IPS-18a (cell line): ENCODE measurements around the gene IL36RN.

Experiments
- H3K27ac ChIP-seq: one replicate; pipeline ENCODE4 v1.5.1; 2013; ENCODE audit warnings: low read length
- H3K27me3 ChIP-seq: one replicate; pipeline ENCODE4 v1.6.1; 2013; ENCODE audit warnings: mild to moderate bottlenecking, low read length; ENCODE audit not compliant: control insufficient read depth, insufficient read depth
- H3K36me3 ChIP-seq: one replicate; pipeline ENCODE4 v1.6.1; 2013; ENCODE audit warnings: low read depth, low read length; ENCODE audit not compliant: control insufficient read depth
- H3K4me1 ChIP-seq: one replicate; pipeline ENCODE4 v1.6.1; 2013; ENCODE audit warnings: low read depth, low read length; ENCODE audit not compliant: control insufficient read depth
- H3K4me3 ChIP-seq: one replicate; pipeline ENCODE4 v1.5.1; 2013; ENCODE audit warnings: low read length
- H3K9ac ChIP-seq: one replicate; pipeline ENCODE4 v1.6.1; 2013; ENCODE audit warnings: mild to moderate bottlenecking, low read length, moderate library complexity
- H3K9me3 ChIP-seq: one replicate; pipeline ENCODE4 v1.6.1; 2013; ENCODE audit warnings: low read depth, low read length; ENCODE audit not compliant: control insufficient read depth

The IL36RN gene

GRCh38 chr2:113024764-113025163 lies 34.2 kb upstream of the IL36RN start:
- H3K4me3 ChIP-seq, result no peak overlapping the region

GRCh38 chr2:113025737-113026136 lies 33.3 kb upstream of the IL36RN start:
- no peak overlapping the region for H3K4me3 ChIP-seq
- H3K9ac ChIP-seq, result no peak overlapping the region
- H3K27me3 ChIP-seq, result no peaks in the 10 kb centered on the region
- no peaks in the 10 kb centered on the region for H3K36me3 ChIP-seq
- H3K4me1 ChIP-seq, result peaks cover 7% of the 10 kb centered on the region
- no peak overlapping the region for H3K27ac ChIP-seq
- H3K9me3 ChIP-seq, result no peaks in the 10 kb centered on the region

More at GRCh38 chr2:113024764-113025163, 34.2 kb upstream of the IL36RN start:
- peaks cover 7% of the 10 kb centered on the region for H3K4me1 ChIP-seq
- H3K27me3 ChIP-seq, result no peaks in the 10 kb centered on the region
- H3K9ac ChIP-seq, result no peak overlapping the region
- no peak overlapping the region for H3K27ac ChIP-seq
- no peaks in the 10 kb centered on the region for H3K36me3 ChIP-seq
- H3K9me3 ChIP-seq, result no peaks in the 10 kb centered on the region

GRCh38 chr2:113027691-113028090 lies 31.3 kb upstream of the IL36RN start:
- Histone ChIP-seq H3K4me1 (peaks cover 7% of the 10 kb centered on the region), H3K27me3 (no peaks in the 10 kb centered on the region), H3K36me3 (no peaks in the 10 kb centered on the region), H3K4me3 (no peak overlapping the region), H3K27ac (no peak overlapping the region), H3K9me3 (no peaks in the 10 kb centered on the region), H3K9ac (no peak overlapping the region)

- no peaks in the 10 kb centered on the region for H3K27me3 ChIP-seq
- H3K27ac ChIP-seq, result no peak overlapping the region
- peaks cover 7% of the 10 kb centered on the region for H3K4me1 ChIP-seq
- H3K4me3 ChIP-seq, result no peak overlapping the region
- H3K9me3 ChIP-seq, result no peaks in the 10 kb centered on the region
- no peaks in the 10 kb centered on the region for H3K36me3 ChIP-seq
- no peak overlapping the region for H3K9ac ChIP-seq
These were observed 30.9 kb upstream of the IL36RN start for GRCh38 chr2:113028112-113028511.

GRCh38 chr2:113032737-113033136 lies 26.3 kb upstream of the IL36RN start:
- H3K4me1 ChIP-seq, result peaks cover 7% of the 10 kb centered on the region
- H3K9me3 ChIP-seq, result no peaks in the 10 kb centered on the region
- H3K27me3 ChIP-seq, result no peaks in the 10 kb centered on the region
- H3K4me3 ChIP-seq, result no peak overlapping the region
- H3K36me3 ChIP-seq, result no peaks in the 10 kb centered on the region
- H3K27ac ChIP-seq, result no peak overlapping the region
- H3K9ac ChIP-seq, result no peak overlapping the region

DNA sequence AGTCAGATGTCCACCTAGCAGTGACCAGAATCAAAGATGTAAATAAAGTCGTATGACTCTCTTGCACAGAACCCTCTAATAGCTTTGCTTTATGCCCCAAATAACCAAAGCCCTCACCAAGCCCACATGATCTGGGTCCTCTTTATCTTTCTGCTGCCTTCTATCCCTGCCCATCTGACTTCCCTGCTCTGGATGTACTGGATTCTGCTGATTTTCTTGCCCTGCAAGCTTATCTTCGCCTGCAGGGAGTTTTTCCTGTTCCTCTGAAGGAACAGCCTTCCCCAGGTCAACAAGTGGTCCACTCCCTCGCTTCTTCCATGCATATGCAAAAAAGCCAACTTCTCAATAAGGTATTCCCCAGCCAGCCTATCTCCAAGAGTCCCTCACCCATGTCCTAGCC lies 25.0 kb upstream of the IL36RN start:
- H3K27ac ChIP-seq, result no peak overlapping the region
- H3K4me3 ChIP-seq, result no peak overlapping the region
- no peak overlapping the region for H3K9ac ChIP-seq
- H3K9me3 ChIP-seq, result no peaks in the 10 kb centered on the region
- no peaks in the 10 kb centered on the region for H3K27me3 ChIP-seq
- no peaks in the 10 kb centered on the region for H3K4me1 ChIP-seq
- no peaks in the 10 kb centered on the region for H3K36me3 ChIP-seq

DNA sequence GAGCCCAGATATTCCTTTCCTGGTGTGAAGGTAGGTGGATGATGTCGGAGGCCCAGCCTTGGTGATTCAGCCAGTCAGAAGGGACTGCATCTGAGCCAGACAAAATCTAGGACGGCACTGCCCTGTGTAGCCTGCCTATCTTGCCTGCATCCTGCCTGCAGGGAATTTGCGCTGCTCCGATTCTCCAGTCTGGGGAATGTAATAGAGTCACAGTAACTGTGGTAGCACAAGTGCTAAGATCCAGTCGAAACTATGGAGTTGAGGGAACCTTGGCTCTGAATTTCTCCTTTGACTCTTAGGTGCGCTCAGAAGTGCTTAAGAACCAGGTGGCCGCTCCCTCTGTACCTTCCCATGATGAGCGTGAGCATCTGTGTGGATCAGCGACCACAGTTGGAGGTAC lies 22.2 kb upstream of the IL36RN start:
- Histone ChIP-seq H3K27me3 (no peaks in the 10 kb centered on the region), H3K4me3 (no peak overlapping the region), H3K36me3 (no peaks in the 10 kb centered on the region), H3K9me3 (no peaks in the 10 kb centered on the region), H3K27ac (no peak overlapping the region), H3K4me1 (no peaks in the 10 kb centered on the region), H3K9ac (no peak overlapping the region)

DNA sequence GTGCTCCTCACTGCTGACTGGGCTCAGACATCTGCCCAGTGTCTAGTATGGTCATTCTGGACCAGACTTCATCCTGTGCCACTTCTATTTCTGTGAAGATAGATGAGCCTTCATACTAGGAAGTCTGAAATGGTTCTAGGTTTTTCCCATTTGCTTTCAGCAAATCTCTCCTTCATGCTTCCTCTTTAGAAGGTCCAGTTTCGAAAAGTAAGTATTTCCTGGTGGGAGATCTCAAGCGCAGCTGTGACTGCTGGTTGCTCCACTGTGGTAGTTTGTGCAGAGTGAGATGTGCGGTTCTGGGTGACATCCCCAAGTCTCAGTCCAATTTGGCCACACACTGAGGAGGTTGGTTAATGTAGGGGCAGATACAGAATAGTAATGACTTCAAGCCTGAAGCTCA lies 20.7 kb upstream of the IL36RN start:
- Histone ChIP-seq H3K9me3 (no peaks in the 10 kb centered on the region), H3K27me3 (no peaks in the 10 kb centered on the region), H3K36me3 (no peaks in the 10 kb centered on the region), H3K9ac (no peak overlapping the region), H3K4me3 (no peak overlapping the region), H3K27ac (no peak overlapping the region), H3K4me1 (no peaks in the 10 kb centered on the region)

- Histone ChIP-seq H3K9ac (no peak overlapping the region), H3K36me3 (no peaks in the 10 kb centered on the region), H3K4me1 (no peaks in the 10 kb centered on the region), H3K4me3 (no peak overlapping the region), H3K27me3 (no peaks in the 10 kb centered on the region), H3K9me3 (no peaks in the 10 kb centered on the region), H3K27ac (no peak overlapping the region)
These were observed 19.8 kb upstream of the IL36RN start for GRCh38 chr2:113039158-113039557.

GRCh38 chr2:113039719-113040118 lies 19.3 kb upstream of the IL36RN start:
- no peak overlapping the region for H3K27ac ChIP-seq
- H3K27me3 ChIP-seq, result no peaks in the 10 kb centered on the region
- H3K9ac ChIP-seq, result no peak overlapping the region
- no peaks in the 10 kb centered on the region for H3K4me1 ChIP-seq
- H3K4me3 ChIP-seq, result no peak overlapping the region
- no peaks in the 10 kb centered on the region for H3K36me3 ChIP-seq
- H3K9me3 ChIP-seq, result no peaks in the 10 kb centered on the region

DNA sequence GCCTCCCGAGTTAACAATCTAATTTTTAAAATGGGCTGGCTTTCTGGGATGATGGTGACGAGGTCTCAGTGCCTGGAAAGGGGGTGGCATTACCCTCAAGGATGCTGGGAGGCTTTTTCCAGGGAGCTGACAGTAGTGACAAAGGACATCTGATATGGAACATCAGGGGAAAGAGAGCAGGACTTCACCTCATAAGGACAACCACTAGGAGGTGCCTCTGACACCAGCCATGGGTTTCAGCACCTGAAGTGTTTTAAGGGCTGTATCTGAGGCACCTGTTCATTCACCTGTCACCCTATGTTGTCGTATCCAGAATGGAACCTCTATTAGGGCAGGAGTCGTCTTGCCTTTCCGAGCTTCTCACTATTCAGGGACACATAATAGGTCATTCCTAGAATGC lies 17.1 kb upstream of the IL36RN start:
- no peaks in the 10 kb centered on the region for H3K27me3 ChIP-seq
- H3K4me3 ChIP-seq, result no peak overlapping the region
- H3K4me1 ChIP-seq, result no peaks in the 10 kb centered on the region
- no peaks in the 10 kb centered on the region for H3K36me3 ChIP-seq
- no peaks in the 10 kb centered on the region for H3K9me3 ChIP-seq
- no peak overlapping the region for H3K9ac ChIP-seq
- no peak overlapping the region for H3K27ac ChIP-seq

DNA sequence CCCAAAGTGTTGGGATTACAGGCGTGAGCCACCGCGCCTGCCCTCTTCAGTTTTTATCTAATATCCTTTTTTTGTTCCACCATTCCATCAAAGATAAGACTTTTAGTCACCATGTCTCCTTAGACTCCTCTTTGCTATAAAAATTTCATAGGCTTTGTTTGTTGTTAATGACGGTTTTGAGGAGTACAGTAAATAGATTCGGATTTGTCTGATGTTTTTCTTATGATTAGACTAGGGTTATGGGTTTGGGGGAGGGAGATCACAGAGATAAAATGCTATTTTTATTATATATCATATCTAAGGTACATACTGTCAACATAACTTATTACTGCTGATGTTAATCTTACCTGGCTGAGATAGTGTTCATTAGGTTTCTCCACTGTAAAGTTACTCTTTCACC lies 12.5 kb upstream of the IL36RN start:
- no peak overlapping the region for H3K4me3 ChIP-seq
- no peaks in the 10 kb centered on the region for H3K36me3 ChIP-seq
- H3K27me3 ChIP-seq, result no peaks in the 10 kb centered on the region
- H3K9ac ChIP-seq, result no peak overlapping the region
- H3K27ac ChIP-seq, result no peak overlapping the region
- H3K4me1 ChIP-seq, result no peaks in the 10 kb centered on the region
- no peaks in the 10 kb centered on the region for H3K9me3 ChIP-seq
